H1 (cell line): ENCODE results near the gene ZBED4.

ENCODE experiments used
- CTCF ChIP-seq, 3 experiments: IDR thresholded peaks; 1 replicate in 2 of 3; 2 replicates in 1 of 3; pipeline versions ENCODE4 v1.5.1 to v1.6.1; 2011; ENCODE audit warnings: low read length in 3 of 3, mild to moderate bottlenecking in 3 of 3, inconsistent platforms in 2 of 3, low read depth in 1 of 3, moderate library complexity in 1 of 3; ENCODE audit not compliant: insufficient read depth in 1 of 3; ENCODE audit errors: control extremely low read depth in 1 of 3
- E2F6 ChIP-seq: IDR thresholded peaks from 2 replicates; pipeline ENCODE4 v1.6.1; 2012; ENCODE audit warnings: inconsistent platforms
- EZH2 ChIP-seq: fragments of 200-600 bp; sonication (generic); IDR thresholded peaks from 2 replicates; pipeline ENCODE4 v1.7.1; 2012; ENCODE audit warnings: low read depth, mild to moderate bottlenecking, moderate library complexity, low read length, inconsistent platforms; ENCODE audit not compliant: severe bottlenecking
- POLR2A ChIP-seq, 2 experiments: IDR thresholded peaks; 1 replicate in 1 of 2; 2 replicates in 1 of 2; pipeline ENCODE4 v1.6.1; 2011; ENCODE audit warnings: low read depth in 2 of 2, low read length in 2 of 2, mild to moderate bottlenecking in 2 of 2; ENCODE audit errors: control extremely low read depth in 1 of 2
- SIN3A ChIP-seq, 2 experiments: IDR thresholded peaks in 1 of 2; conservative IDR thresholded peaks in 1 of 2; 2 replicates each; pipeline ENCODE4 v1.6.1; 2011 to 2012; ENCODE audit warnings: low read length in 2 of 2, improper control_type of control experiment in 1 of 2, low read depth in 1 of 2, mild to moderate bottlenecking in 1 of 2
- SP1 ChIP-seq: IDR thresholded peaks from 2 replicates; pipeline ENCODE4 v1.6.1; 2011; ENCODE audit warnings: low read depth, low read length
- TAF1 ChIP-seq: IDR thresholded peaks from 2 replicates; pipeline ENCODE4 v1.6.1; 2011; ENCODE audit warnings: mild to moderate bottlenecking, low read depth, low read length
- ZNF274 ChIP-seq: IDR thresholded peaks from 2 replicates; pipeline ENCODE4 v1.7.0; 2012; ENCODE audit warnings: low read length, borderline replicate concordance; ENCODE audit errors: extremely low read depth

- TF ChIP-seq CTCF (IDR thresholded peaks at IDR 0.05; ENCODE audit: control extremely low read depth in 1 of 3, insufficient read depth in 1 of 3, low read depth in 1 of 3, low read length in 3 of 3) (no peak), E2F6 (no peak), SP1 (no peak), TAF1 (no peak), SIN3A (conservative IDR thresholded peaks at IDR 0.05 in 1 of 2, IDR thresholded peaks at IDR 0.05 in 1 of 2; ENCODE audit: low read depth in 1 of 2, low read length in 2 of 2) (no peak), EZH2 (no peak), ZNF274 (no peak), POLR2A (IDR thresholded peaks at IDR 0.05; ENCODE audit: control extremely low read depth in 1 of 2, low read depth in 2 of 2, low read length in 2 of 2) (no peak)
Observed at GRCh38 chr22:49913446-49913845, 59.8 kb downstream of the ZBED4 start.
